Activated T-helper 2 cell treated with anti-CD3 and anti-CD28 coated beads, Interferon-gamma antibody, Interleukin-2, Interleukin-4, amounts not matched to agents 10 μg/mL and 5 μg/mL and 100 μg/mL, durations not matched to agents 14 hours and 24 hours and 36 hours (primary cell): ENCODE results near the gene CGB7. TPM values are rescaled to one million over a fixed set of nuclear protein-coding genes. Genes with fewer than 3 reads are reported as not detected.
"Not testable (repeated sequence)": the region's sequence is repeated elsewhere in the genome, so short reads cannot be mapped to it uniquely, and the experiment has no call there.

Source experiments
- DNase-seq: peaks from one replicate; pipeline ENCODE4 v3.0.0; 2021; ENCODE audit warnings: low spot score
- H3K27ac Mint-ChIP-seq: one replicate; pipeline ENCODE4 v1.8.0; 2021; ENCODE audit warnings: mixed read lengths
- H3K27me3 Mint-ChIP-seq: one replicate; pipeline ENCODE4 v1.8.0; 2021; ENCODE audit warnings: low read depth, mixed read lengths
- H3K36me3 Mint-ChIP-seq: one replicate; pipeline ENCODE4 v1.8.0; 2021; ENCODE audit warnings: low read depth, mixed read lengths
- H3K4me1 Mint-ChIP-seq: one replicate; pipeline ENCODE4 v1.8.0; 2021; ENCODE audit warnings: low read depth, mixed read lengths
- H3K4me3 Mint-ChIP-seq: one replicate; pipeline ENCODE4 v1.8.0; 2021; ENCODE audit warnings: low read depth, mild to moderate bottlenecking, moderate library complexity, mixed read lengths
- H3K9me3 Mint-ChIP-seq: one replicate; pipeline ENCODE4 v1.8.0; 2021; ENCODE audit warnings: mixed read lengths
- intact Hi-C: fragments of 100-400 bp; cut with micrococcal nuclease; formaldehyde crosslinking; loops from one replicate; pipeline ENCODE4 v1.15.1; 2023
- total RNA-seq: library from RNA; stranded (reverse); gene quantifications from 2 replicates; pipeline ENCODE4 v1.2.3, GENCODE V29; 2022

CGB7 gene
- total RNA-seq, 1 donor from 2014 or later = not detected

DNA sequence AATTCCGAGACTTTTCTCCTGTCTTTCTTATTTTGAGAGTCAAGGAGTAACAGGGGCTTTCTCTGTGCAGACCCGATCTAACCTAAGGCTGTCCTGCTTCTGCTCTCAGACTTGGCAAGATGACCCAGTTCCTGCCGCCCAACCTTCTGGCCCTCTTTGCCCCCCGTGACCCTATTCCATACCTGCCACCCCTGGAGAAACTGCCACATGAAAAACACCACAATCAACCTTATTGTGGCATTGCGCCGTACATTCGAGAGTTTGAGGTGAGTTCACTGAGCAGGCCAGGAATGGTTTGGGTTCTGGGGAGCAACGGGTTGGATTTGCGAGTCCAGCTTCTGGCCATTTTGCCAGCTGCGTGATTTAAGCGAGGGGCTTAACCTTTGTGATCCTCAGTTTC lies 28.7 kb upstream of the CGB7 start:
- H3K27me3 Mint-ChIP-seq = no peaks in the 10 kb centered on the region
- peaks cover 21% of the 10 kb centered on the region for H3K4me1 Mint-ChIP-seq
- H3K36me3 Mint-ChIP-seq = peaks cover 41% of the 10 kb centered on the region
- H3K9me3 Mint-ChIP-seq = no peaks in the 10 kb centered on the region
- intact Hi-C loops = no loop called here
- DNase-seq = no peak
- H3K27ac Mint-ChIP-seq = peak overlapping the region; percentile 76
- peak overlapping the region; percentile 99 for H3K4me3 Mint-ChIP-seq

DNA sequence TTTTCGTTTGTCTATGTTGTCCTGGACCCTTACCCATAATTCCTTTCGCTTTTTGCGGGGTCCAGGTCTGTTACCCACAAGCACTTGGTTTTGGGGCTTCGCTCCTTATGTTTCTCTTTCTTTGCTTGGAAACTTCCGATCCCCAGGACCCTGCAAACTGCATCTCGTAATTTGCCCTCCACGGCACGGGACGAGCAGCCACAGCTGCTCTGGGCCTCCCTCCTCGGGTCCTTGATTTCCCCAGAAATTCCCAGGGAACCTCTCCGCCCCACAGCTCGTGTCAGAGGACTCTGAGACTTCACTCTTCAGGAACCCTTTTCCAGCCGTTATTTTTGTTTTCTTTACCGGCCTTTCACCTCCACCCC lies 28.3 kb upstream of the CGB7 start:
- Mint-ChIP-seq H3K27ac (peak overlapping the region; percentile 76), H3K27me3 (no peaks in the 10 kb centered on the region), H3K9me3 (no peaks in the 10 kb centered on the region), H3K4me1 (peaks cover 20% of the 10 kb centered on the region), H3K36me3 (peaks cover 38% of the 10 kb centered on the region), H3K4me3 (peak overlapping the region; percentile 99)
- intact Hi-C loops = loop anchor here (2.0 kb wide), 1 partner anchor 33 kb away; the partner anchor contains the start of genes C19orf73 and PPFIA3
- no peak for DNase-seq

DNA sequence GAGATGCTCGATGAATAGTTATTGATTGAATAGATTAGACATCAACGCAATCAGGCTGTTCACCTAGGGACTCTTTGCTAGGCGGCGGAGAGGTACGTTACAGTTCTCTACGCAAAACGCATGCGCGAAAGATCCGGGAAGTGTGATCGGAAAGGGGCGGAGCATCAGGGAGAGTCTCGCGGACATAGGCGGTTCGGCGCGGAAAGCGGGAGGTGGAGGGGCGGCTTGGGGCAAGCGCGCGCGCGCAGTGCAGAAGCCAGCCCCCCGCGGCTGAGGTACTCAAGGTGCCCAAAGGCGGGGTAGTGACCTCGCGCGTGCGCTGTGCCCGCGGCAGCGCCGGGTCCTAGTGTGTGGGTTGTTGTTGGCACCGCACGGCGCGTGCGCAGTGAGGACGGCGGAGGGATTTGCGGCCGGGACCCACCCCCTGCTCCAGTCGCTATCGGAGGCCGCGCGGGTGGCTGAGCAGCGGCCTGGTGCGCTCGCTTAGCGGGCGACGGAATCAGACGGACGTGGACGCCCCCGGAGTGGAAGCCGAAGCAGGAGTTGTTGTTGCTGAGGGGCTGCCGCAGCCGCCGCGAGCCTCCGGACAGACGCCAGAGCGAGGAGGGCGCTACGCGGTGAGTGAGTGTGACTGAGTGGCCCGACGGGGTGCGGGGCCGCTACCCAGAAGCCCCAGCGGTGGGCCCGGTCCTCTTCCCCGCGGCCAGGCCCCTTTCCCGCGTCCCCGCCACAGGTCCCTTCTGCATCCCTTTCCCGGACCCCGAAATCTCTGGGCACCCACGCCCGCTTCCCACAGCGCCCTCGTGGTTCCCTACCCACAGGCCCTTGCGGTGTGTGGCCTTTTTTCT lies 27.7 kb upstream of the CGB7 start, which contains the start of gene SNRNP70:
TSS of gene SNRNP70 (plus strand) at position 432 of the 848 bp plus-strand sequence. CDS start 964 bp downstream, outside the sequence.
- peaks cover 18% of the 10 kb centered on the region for H3K4me1 Mint-ChIP-seq
- H3K4me3 Mint-ChIP-seq = peak within 1 kb of the TSS; percentile 99
- H3K27ac Mint-ChIP-seq = peak within 1 kb of the TSS; percentile 76
- no peaks in the 10 kb centered on the region for H3K27me3 Mint-ChIP-seq
- intact Hi-C loops = loop anchor here (2.0 kb wide), 1 partner anchor 34 kb away; the partner anchor contains the start of genes C19orf73 and PPFIA3
- peaks cover 31% of the 10 kb centered on the region for H3K36me3 Mint-ChIP-seq
- H3K9me3 Mint-ChIP-seq = no peaks in the 10 kb centered on the region
- peak; percentile 99 for DNase-seq

DNA sequence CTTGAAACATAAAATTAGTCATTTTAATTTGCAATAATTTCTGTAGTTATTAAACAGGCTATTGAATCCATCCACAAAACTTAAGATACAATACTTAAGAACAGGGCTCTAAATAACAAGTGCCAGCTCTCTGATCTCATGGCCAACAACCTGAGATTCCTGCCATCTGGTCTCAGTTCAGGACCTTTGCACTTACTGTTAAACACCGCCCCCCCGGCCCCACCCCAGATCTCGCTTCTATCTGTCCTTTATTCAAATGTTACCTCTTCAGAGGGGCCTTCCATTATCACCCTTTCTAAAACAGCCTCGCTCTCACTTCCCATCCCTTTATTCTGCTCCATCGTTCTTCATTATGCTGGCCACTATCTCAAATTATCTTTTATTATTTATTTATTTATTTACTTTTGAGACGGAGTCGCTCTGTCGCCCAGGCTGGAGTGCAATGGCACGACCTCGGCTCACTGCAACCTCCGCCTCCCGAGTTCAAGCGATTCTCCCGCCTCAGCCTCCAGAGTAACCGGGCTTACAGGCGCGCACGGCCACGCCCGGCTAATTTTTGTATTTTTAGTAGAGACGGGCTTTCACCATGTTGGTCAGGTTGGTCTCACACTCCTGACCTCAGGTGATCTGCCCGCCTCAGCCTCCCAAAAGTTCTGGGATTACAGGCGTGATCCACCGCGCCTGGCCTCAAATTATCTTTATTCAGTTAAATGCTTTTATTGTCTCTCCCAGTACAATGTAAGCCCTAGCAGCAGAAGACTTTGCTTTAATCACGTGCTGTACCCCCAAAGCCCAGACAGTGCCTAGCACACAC lies 26.9 kb upstream of the CGB7 start:
- intact Hi-C loops = loop anchor here (2.0 kb wide), 1 partner anchor 34 kb away; the partner anchor contains the start of genes C19orf73 and PPFIA3
- peaks cover 16% of the 10 kb centered on the region for H3K4me1 Mint-ChIP-seq
- H3K4me3 Mint-ChIP-seq = peak overlapping the region; percentile 99
- no peaks in the 10 kb centered on the region for H3K27me3 Mint-ChIP-seq
- DNase-seq = no peak
- peak overlapping the region; percentile 76 for H3K27ac Mint-ChIP-seq
- peaks cover 25% of the 10 kb centered on the region for H3K36me3 Mint-ChIP-seq
- no peaks in the 10 kb centered on the region for H3K9me3 Mint-ChIP-seq

DNA sequence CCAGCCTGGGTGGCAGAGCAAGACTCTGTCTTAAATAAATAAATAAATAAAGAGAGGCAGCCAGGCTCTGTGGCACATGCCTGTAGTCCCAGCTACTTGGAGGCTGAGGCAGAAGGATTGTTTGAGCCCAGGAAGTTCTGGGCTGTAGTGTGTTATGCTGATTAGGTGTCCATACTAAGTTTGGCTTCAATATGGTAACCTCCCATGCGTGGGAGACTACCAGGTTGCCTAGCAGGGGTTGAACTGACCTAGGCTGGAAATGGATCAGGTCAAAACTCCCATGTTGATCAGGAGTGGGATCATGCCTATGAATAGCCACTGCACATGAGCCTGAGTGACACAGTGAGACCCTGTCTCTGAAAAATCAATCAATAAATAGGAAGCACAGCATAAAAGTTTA lies 23.7 kb upstream of the CGB7 start:
- Mint-ChIP-seq H3K4me1 (peaks cover 4% of the 10 kb centered on the region), H3K27me3 (no peaks in the 10 kb centered on the region), H3K27ac (no peak overlapping the region), H3K9me3 (no peaks in the 10 kb centered on the region), H3K36me3 (peaks cover 5% of the 10 kb centered on the region), H3K4me3 (no peak overlapping the region)
- intact Hi-C loops = no loop called here
- no peak for DNase-seq

DNA sequence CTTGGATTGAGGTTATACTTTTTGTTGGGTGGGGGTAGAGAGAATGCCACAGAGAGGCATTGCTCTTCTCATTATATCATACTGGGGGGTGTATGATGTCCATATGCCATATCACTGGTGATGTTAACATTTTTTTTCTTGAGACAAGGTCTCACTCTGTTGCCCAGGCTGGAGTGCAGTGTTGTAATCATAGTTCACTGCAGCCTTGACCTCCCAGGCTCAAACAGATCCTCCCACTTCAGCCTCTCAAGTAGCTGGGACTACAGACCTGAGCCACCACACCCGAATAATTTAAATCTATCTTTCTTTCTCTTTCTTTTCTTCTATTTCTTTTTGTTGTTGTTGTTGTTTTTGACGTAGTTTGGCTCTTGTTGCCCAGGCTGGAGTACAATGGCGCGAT lies 22.8 kb upstream of the CGB7 start:
- no peak for DNase-seq
- H3K4me3 Mint-ChIP-seq = no peak overlapping the region
- H3K36me3 Mint-ChIP-seq = no peaks in the 10 kb centered on the region
- H3K27ac Mint-ChIP-seq = no peak overlapping the region
- H3K27me3 Mint-ChIP-seq = no peaks in the 10 kb centered on the region
- peaks cover 2% of the 10 kb centered on the region for H3K4me1 Mint-ChIP-seq
- no peaks in the 10 kb centered on the region for H3K9me3 Mint-ChIP-seq
- intact Hi-C loops = no loop called here

DNA sequence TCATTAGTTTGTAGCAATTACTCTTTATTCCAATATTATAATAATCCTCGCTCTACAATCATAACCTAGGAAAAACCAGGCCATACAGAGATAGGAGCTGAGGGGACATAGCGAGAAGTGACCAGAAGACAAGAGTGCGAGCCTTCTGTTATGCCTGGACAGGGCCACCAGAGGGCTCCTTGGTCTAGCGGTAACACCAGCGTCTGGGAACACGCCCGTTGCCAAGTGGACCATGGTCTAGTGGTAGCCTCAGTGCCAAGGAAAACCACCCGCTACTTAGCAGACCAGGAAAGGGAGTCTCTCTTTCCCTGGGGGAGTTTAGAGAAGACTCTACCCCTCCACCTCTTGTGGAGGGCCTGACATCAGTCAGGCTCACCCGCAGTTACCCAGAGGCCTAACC lies 17.3 kb upstream of the CGB7 start:
- intact Hi-C loops = loop anchor here (1.0 kb wide), 1 partner anchor 70 kb away; no protein-coding TSS in a partner anchor
- H3K27ac Mint-ChIP-seq, H3K36me3 Mint-ChIP-seq, DNase-seq, H3K4me1 Mint-ChIP-seq, H3K9me3 Mint-ChIP-seq, H3K4me3 Mint-ChIP-seq: not testable (repeated sequence)
- H3K27me3 Mint-ChIP-seq = peaks cover 26% of the 10 kb centered on the region

DNA sequence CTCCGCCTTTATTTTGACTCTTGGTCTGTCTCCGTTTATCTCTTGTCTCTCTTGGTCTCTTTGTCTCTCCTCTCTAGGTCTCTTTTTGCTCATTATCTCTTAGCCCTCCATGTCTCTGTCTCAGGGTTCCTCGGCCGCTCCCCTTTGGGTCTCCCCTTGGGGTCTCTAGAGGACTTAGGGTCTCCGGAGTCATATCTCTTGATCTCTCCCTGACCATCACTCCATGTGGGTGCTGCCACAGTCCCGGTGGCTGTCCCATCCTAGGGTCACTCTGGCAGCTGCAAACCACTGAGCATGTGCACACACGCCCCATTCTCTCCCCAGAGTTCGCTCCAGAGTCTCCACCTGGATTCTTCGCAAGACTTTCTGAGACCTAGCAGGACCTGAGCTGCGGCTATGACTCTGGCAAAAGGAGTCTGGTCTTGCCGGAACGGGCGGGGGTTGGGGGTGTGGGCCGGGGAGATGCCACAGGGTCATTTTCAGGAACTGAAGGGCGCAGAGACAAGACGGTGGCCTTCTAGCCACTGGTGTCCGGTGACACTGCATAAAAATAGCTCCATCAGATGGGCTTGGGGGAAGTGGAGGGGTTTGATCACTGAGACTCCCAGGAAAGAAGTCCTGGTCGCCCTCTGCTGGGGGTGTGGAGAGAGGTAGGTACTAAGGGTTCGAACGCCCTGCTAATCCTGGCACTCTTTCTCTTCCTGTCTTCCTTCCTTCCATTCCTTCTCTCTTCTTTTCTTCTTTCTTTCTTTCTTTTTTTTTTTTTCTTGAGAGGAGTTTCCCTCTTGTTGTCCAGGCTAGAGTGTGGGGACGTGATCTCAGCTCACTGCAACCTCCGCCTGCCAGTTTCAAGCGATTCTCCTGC lies 16.2 kb upstream of the CGB7 start:
- peaks cover 6% of the 10 kb centered on the region for H3K4me1 Mint-ChIP-seq
- intact Hi-C loops = no loop called here
- H3K27me3 Mint-ChIP-seq = peaks cover 35% of the 10 kb centered on the region
- H3K27ac Mint-ChIP-seq = no peak overlapping the region
- H3K36me3 Mint-ChIP-seq = no peaks in the 10 kb centered on the region
- H3K4me3 Mint-ChIP-seq = peak overlapping the region; percentile 1
- H3K9me3 Mint-ChIP-seq = no peaks in the 10 kb centered on the region
- DNase-seq = no peak

DNA sequence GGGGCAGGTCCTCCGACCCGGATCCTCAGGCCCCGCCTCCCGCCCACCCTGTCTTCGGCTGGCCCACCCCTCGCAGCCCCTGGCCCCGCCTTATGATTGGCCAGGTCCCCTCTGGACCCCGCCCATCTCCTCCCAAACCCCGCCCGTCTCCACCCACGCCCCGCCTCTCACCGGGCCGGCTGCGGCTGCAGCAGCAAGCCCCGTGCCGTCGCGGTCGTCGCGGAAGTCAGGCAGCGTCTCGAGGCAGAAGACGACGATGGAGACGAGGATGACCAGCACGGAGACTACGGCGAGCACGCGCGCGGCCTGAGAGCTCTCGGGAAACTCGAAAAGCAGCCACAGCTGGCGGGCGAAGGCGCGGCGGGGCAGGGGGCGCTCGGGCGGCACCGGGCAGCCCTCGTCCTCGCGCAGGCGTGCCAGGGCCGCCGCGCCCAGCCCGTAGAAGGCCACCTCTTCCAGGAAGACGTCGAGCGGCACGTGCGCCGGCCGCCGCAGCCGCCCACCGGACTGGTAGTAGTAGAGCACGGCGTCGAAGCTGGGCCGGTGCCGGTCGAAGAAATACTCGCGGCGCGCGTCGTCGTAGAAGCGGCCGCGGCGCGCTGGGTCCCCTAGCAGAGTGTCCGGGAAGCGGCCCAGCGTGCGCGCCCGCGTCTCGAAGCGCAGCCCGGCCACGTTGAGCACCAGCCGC lies 14.5 kb upstream of the CGB7 start:
- peaks cover 49% of the 10 kb centered on the region for H3K27me3 Mint-ChIP-seq
- H3K9me3 Mint-ChIP-seq = no peaks in the 10 kb centered on the region
- DNase-seq = no peak
- no peak overlapping the region for H3K27ac Mint-ChIP-seq
- intact Hi-C loops = no loop called here
- no peak overlapping the region for H3K4me3 Mint-ChIP-seq
- peaks cover 6% of the 10 kb centered on the region for H3K4me1 Mint-ChIP-seq
- H3K36me3 Mint-ChIP-seq = no peaks in the 10 kb centered on the region

DNA sequence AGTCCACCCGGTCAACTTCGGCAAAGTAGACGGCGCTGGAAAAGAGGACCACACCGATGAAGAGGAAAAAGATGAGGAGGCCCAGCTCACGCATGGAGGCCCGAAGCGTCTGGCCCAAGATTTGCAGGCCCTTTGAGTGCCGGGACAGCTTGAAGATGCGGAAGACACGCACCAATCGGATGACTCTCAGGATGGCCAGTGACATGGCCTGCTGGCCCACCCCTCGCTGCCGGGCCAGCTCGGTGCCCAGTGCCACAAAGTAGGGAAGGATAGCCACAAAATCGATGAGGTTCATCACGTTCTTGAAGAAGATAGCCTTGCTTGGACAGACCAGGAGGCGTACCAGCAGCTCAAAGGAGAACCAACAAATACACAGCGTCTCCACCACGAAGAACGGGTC lies 12.9 kb upstream of the CGB7 start:
- Mint-ChIP-seq H3K9me3 (no peaks in the 10 kb centered on the region), H3K4me3 (no peak overlapping the region), H3K27me3 (peaks cover 63% of the 10 kb centered on the region), H3K27ac (no peak overlapping the region), H3K4me1 (peaks cover 6% of the 10 kb centered on the region), H3K36me3 (no peaks in the 10 kb centered on the region)
- no peak for DNase-seq
- intact Hi-C loops = no loop called here

DNA sequence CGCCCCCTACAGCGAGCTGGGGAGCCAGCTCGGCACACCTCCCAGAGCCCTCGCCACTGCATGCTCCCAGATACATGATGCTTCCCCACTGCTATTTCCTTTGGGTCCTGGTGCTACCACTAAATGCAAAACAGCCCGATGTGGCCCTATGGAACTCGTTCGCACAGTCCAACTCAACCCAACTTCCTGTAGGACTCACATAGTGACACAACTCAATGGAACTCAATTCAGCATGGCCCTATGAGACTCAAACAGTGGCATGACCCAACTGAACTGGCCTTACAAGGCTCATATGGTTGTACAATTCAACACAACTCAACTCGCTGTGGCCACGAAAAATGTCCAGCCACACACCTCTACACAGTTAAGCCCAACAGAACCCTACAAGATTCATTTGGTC lies 11.5 kb upstream of the CGB7 start:
- Mint-ChIP-seq H3K4me3 (no peak overlapping the region), H3K27ac (no peak overlapping the region), H3K4me1 (peaks cover 5% of the 10 kb centered on the region), H3K36me3 (no peaks in the 10 kb centered on the region), H3K27me3 (peaks cover 69% of the 10 kb centered on the region), H3K9me3 (no peaks in the 10 kb centered on the region)
- intact Hi-C loops = no loop called here
- DNase-seq = no peak

DNA sequence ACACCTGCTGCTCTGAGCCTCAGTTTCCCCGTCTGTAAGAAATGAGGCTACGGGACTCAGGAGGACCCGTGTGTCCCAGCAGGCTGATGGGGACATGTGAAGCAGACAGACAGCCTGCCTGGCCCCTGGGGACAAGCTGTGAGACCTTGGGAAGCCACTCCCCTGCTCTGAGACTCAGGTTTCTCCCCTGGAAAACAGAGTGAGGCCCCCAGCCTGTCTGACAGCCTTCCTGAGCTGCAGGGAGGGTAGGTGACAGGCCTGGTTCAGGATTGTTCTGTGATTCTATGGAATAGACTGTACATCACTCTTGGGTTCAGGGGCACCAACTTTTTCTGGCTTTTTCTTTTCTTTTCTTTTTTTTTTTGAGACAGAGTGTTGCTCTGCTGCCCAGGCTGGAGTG lies 10.0 kb upstream of the CGB7 start:
- H3K27me3 Mint-ChIP-seq = peaks cover 65% of the 10 kb centered on the region
- H3K27ac Mint-ChIP-seq = no peak overlapping the region
- H3K9me3 Mint-ChIP-seq = no peaks in the 10 kb centered on the region
- intact Hi-C loops = no loop called here
- DNase-seq = no peak
- H3K4me1 Mint-ChIP-seq = no peaks in the 10 kb centered on the region
- no peak overlapping the region for H3K4me3 Mint-ChIP-seq
- no peaks in the 10 kb centered on the region for H3K36me3 Mint-ChIP-seq
